ENCODE results near the gene RAB11FIP5. TPM values are rescaled to one million over a fixed set of nuclear protein-coding genes. Genes with fewer than 3 reads are reported as not detected.

RAB11FIP5 gene
- total and polyA plus RNA-seq, 9 of the 15 experiments (the other 6 are each of a cell fraction or from before 2014, with no cell fraction given), result 1.7 to 14.4 (median 6.4) TPM

GRCh38 chr2:73063909-73064875, 48.6 kb downstream of the RAB11FIP5 start (continued):
- TF ChIP-seq DEAF1 (CRISPR knock-in tag; IDR thresholded peaks at IDR 0.05), result no peak
- peak; percentile 77 for TF ChIP-seq ZFX (CRISPR knock-in tag; IDR thresholded peaks at IDR 0.05)
- TF ChIP-seq ZNF431 (CRISPR knock-in tag; IDR thresholded peaks at IDR 0.05), result no peak
- 0 out of 2 replicates have a peak, but pooled peaks have one; percentile 23 for TF ChIP-seq ARID2 (IDR thresholded peaks at IDR 0.05)
- TF ChIP-seq ZNF143 (CRISPR knock-in tag; IDR thresholded peaks at IDR 0.05), result no peak
- peak; percentile 24; the same call in 1 of the 2 replicates for TF ChIP-seq CXXC5 (CRISPR knock-in tag; IDR thresholded peaks at IDR 0.05)
- peak; percentile 6 for TF ChIP-seq PRDM10 (IDR thresholded peaks at IDR 0.05; ENCODE audit: partially characterized antibody)
- TF ChIP-seq ZNF3 (CRISPR knock-in tag; IDR thresholded peaks at IDR 0.05), result no peak
- TF ChIP-seq ZZZ3 (IDR thresholded peaks at IDR 0.05), result no peak
- no peak for TF ChIP-seq WHSC1 (IDR thresholded peaks at IDR 0.05; ENCODE audit: low read length)
- TF ChIP-seq BRF1 (IDR thresholded peaks at IDR 0.05; ENCODE audit: borderline replicate concordance, extremely low read depth, insufficient read length), result no peak
- peak; percentile 72; the same call in 1 of the 2 replicates for TF ChIP-seq ZNF592 (IDR thresholded peaks at IDR 0.05)
- TF ChIP-seq ZEB2 (IDR thresholded peaks at IDR 0.05), result no peak
- peak; percentile 7 for TF ChIP-seq CTCFL (IDR thresholded peaks at IDR 0.05; ENCODE audit: borderline replicate concordance, insufficient read depth, low read depth, low read length, poor library complexity, severe bottlenecking)
- TF ChIP-seq NFATC3 (IDR thresholded peaks at IDR 0.05), result no peak
